GM19395 (cell line): ENCODE measurements around the gene LDHB.
A peak's percentile ranks its signal among the peaks of the same experiment; 100 is the strongest.
"Not testable (repeated sequence)": the region's sequence is repeated elsewhere in the genome, so short reads cannot be mapped to it uniquely, and the experiment has no call there.

Experiments used
- ATAC-seq: cut with Tn5 transposase; IDR thresholded peaks from one replicate; pipeline ENCODE4 v1.9.1; 2021; ENCODE audit warnings: mild to moderate bottlenecking, moderate library complexity; ENCODE audit not compliant: unreplicated experiment

The LDHB gene

DNA sequence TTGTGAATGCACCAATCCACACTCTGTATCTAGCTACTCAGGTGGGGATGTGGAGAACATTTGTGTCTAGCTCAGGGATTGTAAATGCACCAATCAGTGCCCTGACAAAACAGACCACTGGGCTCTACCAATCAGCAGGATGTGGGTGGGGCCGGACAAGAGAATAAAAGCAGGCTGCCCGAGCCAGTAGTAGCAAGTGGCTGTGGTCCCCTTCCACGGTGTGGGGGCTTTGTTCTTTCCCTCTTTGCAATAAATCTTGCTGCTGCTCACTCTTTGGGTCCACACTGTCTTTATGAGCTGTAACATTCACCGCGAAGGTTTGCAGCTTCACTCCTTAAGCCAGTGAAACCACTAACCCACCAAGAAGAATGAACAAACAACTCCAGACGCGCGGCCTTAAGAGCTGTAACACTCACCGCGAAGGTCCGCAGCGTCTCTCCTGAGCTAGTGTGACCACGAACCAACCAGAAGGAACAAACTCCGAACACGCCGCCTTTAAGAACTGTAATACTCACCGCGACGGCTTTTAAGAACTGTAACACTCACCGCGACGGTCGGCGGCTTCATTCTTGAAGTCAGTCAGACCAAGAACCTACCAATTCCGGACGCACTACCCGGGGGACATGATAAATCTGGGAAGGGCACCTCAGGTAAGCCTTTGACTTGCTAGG is 4.6 kb upstream of the LDHB start:
- ATAC-seq: no peak

DNA sequence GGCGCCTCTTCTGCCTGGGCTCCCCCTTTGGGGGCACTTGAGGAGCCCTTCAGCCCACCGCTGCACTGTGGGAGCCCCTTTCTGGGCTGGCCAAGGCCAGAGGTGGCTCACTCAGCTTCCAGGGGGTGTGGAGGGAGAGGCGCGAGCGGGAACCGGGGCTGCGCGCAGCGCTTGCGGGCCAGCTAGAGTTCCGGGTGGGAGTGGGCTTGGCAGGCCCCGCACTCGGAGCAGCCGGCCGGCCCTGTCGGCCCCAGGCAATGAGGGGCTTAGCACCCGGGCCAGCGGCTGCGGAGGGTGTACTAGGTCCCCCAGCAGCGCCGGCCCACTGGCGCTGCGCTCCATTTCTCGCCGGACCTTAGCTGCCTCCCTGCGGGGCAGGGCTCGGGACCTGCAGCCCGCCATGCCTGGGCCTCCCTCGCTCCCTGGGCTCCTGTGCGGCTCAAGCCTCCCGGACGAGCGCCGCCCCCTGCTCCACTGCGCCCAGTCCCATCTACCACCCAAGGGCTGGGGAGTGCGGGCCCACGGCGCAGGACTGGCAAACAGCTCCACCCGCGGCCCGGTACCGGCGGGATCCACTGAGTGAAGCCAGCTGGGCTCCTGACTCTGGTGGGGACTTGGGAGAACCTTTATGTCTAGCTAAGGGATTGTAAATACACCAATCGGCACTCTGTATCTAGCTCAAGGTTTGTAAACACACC is 3.9 kb upstream of the LDHB start:
- ATAC-seq: not testable (repeated sequence)

DNA sequence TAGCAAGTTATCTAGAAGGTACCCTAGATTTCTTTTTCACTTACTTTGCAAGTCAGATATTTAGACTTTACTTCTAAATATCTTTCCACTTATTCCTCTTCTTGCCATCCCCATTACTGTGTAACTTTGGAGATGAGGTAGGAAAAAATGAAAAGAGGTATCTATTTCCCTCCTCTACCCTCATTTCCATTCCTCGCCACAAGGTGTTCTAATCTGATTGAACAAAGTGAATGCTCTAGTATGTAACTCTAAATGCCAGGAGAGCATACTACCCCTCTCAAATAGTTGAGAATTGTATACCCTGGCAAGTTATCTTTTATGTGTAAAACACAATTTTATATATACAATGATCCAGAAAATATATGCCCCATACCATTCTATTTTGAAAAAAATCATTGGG is 1.7 kb upstream of the LDHB start:
- ATAC-seq: no peak

DNA sequence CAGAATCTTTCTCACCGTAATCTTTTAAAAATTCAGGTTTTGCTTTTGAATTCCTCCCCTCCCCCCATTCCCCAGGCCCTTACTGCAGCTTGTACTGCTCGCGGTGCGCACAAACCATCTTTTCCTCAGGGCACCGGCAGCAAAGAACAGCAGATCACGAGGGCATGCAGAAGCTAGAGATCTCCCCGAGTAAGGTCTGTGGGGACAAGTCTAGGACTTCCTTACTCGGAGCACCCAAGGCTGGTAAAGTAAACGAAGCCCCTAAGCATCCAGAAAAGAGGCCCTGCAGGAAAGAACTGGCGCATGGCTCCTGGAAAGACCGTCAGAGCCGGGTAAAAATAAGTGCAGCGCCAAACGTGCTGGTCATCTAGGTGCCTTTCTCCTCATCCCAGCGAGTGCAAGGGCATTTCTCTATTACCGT is 727 bp downstream of the LDHB start:
- ATAC-seq: peak; percentile 36

DNA sequence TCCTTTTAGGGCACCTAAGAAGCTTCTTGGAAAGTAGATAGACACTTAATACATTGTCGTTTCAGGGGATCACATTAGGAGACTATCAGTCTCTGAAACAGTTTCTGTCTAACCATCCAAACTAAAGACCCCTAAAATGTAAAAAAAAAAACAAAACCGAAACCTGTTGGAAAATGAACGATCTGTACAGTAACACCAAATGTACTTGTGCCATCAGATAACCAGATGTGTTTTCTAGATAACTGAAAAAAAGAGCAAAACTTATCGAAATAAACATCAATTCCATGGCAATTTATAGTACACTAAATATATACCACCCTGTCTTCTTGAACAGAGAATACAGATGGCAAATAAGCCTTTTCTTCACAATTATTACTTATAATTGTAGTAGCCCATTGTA is 2.1 kb downstream of the LDHB start:
- no peak for ATAC-seq

DNA sequence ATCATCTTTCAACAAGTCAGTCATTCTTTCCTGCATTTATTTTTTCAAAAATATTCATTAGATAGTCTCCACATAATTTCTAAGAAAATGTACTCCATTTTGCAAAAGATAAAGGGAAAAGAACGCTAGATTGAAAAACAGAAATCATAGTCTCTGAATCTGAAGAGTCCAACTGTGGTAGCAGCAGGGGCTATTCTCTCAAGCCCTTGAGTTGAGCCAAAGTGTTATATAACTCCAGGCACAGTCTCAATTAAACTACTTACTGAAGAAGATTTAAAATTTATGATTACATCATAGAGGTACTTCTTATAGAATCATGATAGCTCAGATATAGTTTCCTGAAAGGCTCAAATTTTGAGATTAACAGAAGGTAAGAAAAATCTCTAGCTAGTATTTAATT is 5.8 kb downstream of the LDHB start:
- no peak for ATAC-seq

DNA sequence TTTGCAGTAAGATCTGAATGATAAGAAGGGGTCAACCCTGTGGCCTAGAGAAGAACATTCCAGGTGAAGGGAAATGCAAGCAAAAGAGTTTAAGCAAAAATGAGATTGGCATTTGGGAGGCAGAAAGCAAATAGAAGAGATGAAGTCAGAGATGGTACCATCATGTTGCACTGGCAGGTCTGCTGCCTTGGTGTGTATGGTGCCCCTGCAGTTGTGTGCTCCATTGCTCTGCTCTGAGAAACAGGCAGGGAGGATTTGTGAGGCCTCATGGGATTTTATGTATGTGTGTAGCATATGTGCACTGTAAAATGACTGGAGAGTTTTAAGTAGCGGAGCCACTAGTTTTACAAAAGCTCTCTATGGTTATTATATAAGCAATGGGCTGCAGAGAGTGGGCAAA is 6.6 kb downstream of the LDHB start:
- no peak for ATAC-seq

DNA sequence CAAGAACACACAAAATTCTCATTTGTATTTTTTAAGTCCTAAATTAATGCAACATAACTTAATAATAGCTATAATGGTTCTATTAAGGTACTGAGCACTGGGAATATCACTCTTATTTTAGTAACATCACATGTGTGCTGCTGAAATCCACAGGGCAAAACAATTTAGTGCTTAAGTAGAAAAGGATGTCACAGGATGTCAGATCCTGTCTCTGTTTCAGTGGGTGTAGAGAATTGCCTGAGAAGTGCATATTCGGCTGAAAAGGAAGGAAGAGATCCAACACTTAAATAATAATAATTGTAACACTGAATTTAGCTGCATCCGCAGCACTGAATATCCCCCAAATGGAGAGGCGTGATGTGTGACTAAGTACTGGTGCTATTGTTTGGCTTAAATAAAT is 8.6 kb downstream of the LDHB start:
- ATAC-seq: no peak

DNA sequence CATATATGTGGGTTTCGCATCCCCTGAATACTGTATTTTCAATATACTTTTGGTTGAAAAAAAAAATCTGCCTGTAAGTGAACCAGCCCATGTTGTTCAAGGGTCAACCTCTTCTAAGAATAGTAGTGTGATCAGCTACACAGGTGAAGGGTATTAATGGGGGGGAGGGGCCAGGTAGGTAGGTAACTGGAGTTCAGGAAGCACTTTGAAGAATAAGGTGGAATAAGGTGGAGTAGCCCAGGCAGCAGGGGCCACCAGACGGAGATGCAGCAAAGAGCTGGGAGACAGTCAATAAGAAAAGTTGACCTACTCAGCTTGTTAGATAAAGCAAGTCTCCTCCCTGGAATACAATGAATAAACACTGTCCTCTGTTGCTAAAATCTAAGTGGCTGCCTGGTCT is 9.3 kb downstream of the LDHB start:
- ATAC-seq: no peak

DNA sequence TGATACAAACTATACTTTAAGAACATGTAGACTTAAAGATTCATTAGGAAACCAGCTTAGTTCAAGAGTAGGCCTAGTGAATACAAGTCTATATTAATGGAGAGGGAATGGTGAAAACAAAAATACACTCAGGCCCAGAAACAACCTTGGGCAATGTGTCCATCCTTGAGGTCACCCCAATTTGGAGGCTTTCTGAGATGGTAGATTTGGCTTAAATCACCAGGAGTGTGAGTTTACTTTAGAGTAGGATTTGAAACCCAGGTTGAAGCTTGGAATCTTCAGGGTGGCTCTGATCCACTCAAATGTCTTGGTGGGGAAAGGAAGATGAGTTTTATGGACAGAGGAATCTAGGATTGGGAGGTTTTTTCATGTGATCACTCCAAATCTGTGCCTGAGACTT is 10.5 kb downstream of the LDHB start:
- ATAC-seq: no peak

DNA sequence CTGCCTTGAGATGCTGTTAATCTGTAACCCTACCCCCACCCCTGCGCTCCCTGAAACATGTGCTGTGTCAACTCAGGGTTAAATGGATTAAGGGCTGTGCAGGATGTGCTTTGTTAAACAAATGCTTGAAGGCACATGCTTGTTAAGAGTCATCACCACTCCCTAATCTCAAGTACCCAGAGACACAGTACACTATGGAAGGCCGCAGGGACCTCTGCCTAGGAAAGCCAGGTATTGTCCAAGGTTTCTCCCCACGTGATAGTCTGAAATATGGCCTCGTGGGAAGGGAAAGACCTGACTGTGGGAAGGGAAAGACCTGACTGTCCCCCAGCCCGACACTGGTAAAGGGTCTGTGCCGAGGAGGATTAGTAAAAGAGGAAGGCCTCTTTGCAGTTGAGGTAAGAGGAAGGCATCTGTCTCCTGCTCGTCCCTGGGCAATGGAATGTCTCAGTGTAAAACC is 12.6 kb downstream of the LDHB start:
- ATAC-seq: not testable (repeated sequence)

DNA sequence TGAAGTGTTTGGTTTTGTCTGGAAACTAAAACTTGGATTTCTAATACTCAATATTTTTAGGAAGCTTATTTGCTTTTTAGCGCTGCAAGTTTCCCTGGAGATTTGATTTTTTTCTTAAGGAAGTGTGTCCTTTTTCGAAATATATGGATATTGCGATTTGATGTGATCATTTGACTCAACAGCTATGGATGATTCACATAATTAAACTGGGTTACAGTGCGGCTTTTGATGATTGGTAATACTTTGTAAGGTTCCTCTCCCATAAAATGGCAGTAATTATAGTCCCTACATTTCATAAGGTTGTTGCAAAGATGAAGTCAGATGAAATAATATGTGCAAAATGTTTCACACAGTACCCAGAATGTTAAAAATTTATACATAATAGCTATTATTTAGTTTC is 13.1 kb downstream of the LDHB start:
- no peak for ATAC-seq

DNA sequence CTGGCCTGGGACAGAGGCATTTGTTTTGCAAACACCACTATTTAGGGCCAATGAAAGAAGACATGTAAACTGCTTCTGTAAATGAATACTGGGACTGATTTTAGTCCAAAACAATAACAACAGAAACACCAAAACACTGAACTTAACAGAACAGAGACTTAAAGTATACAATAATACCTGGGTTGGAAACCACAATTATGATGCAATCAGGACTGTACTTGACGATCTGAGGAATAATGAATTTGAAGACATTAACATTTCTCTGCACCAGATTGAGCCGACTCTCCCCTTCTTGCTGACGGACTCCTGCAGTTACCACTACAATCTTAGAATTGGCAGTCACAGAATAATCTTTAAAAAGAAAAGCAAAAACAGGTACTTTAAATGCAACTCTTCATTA is 13.9 kb downstream of the LDHB start:
- ATAC-seq: no peak

DNA sequence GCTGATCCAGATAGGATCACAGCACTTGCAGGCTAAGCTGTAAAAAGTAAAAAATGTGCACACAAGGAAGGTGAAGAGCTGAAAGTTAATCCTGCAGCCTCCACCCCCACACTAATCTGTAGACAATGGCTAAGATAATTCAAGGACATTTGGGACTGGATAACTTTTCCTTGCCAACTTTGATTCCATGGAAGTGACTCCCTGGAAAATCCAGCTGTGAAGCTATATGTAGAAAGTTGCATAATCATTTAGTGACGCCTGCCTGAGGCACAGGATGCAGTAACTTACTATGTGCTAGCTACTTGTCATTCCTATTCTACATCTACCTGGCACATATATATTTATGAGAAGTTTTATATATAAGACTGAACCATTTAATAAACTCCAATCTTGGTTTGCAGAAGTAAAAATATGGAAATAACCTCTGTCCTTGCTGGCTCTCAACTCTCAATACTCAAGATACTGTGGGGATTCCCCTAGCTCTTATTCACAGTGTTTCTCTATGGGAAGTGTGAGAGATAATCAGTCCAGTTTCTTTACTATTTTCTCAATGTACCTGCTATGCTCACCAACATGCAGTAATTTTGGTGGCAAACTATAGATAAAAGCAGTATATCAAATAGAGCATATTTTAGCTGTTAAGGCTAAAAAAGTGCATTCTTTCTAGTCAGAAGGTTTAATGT is 14.8 kb downstream of the LDHB start:
- ATAC-seq: no peak

DNA sequence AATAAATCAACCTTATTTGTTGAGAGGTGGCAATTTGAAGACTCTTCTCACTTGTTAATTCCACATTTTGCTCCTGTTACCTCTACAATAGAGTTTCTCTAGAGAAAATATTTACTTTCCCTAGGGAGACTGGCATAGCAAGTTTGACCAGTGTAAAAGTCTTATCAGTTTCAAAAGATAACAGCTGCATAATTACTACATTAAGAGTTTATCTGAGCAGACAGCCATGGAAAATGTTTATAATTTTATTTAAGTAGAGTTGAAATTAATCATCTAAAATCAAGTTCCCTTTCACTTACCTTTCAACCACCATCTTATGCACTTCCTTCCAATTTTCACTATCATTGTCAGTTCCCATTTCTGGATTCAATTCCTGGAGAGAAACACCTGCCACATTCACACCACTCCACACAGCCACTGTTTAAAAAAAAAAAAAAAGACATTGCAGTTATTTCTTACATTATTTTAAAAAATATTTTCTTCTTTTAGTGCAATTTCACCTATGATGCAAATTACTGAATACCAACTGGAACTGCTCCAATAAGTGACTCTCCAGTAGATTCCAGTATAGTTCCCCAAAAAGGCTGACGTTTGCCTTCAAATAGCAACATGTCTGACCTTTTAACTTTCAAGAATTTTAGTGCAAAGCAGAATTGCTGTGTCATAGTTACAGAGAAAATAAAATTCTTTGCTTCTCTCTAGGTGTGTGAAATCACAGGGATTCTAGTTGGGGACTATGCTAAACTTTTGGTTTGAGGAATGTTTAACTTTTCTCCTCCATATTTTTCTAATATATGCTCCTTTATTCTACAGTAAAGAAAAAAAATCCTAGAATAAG is 19.4 kb downstream of the LDHB start:
- ATAC-seq: no peak

DNA sequence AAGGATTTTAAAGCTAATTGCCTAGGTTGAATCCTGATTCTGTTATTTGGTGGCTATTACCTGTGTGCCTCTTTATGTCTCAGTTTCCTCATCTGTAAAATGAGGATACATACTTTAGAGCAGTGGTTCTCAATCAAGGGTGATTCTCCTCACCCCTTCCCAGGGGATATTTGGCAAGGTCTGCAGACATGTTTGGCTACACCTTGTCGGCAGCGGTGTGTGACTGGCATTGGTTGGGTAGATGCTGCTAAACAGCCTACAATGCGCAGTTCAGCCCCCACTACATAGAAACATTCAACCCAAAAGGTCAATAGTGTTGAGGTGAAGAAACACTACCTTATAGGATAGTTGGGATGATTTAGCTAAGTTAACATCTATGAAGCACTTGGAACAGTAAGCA is 23.4 kb downstream of the LDHB start:
- ATAC-seq: no peak

DNA sequence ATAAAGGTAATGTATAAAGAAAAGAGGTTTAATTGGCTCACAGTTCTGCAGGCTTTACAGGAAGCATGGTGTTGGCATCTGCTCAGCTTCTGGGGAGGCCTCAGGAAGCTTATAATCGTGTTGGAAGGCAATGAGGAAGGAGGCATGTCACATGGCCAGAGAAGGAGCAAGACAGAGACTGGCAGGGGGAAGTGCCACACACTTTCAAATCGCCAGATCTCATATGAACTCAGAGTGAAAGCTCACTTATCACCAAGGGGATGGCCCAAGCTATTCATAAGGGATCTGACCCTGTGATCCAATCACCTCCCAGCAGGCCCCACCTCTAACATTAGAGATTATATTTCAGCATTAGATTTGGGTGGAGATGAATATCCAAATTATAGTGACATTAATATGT is 26.3 kb downstream of the LDHB start:
- no peak for ATAC-seq

DNA sequence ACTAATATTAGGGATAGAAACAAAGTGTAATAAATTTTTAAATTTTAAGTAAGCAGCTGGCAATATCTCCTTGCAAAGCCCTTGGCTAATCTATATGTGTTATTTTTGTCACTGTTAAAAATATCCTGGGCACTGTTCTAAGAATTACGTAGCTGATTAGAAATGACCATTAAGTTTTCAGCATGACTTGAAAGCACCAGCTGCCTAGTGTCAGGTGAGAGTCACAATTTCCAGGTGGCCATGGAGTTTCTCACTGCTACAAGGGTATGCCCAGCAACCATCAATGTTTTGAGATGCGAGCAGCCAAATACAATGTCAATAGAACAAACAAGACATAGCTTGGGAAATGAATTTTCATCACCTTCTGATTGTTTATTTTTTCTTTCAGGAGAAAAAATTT is 29.7 kb downstream of the LDHB start:
- ATAC-seq: no peak

DNA sequence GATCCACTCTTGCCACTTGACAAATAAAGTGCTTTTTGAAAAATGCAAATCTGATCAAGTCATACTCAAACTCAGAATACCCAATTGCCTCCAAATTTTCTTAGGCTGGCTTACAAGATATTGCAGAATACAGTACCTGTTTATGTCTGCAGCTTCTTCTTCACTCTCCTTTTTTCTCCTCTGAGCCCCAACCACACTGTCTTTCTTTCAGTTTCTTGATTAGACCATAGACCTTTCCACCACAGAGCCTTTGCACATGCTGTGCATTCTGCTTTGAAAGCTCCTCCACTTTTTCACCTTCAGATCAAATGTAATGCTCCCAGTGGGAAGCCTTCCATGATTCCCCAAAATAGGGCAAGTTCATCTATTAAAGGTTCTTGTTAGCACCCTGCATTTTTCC is 39.1 kb downstream of the LDHB start:
- ATAC-seq: no peak

DNA sequence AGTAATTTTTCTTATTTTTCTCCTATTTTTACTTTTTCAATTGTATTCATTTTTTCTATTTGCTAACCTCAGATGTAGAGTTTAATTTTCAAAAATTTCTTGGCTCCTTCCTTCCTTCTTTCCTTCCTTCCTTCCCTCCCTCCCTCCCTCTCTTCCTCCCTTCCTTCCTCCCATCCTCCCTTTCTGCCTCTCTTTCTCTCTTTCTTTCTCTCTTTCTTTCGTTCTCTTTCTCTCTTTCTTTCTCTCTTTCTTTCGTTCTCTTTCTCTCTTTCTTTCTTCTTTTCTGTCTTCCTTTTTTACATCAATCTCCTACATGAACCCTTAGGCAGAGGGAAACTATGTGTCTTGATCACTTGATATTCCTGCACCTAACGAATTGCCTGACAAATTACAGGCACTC is 40.6 kb downstream of the LDHB start:
- no peak for ATAC-seq

DNA sequence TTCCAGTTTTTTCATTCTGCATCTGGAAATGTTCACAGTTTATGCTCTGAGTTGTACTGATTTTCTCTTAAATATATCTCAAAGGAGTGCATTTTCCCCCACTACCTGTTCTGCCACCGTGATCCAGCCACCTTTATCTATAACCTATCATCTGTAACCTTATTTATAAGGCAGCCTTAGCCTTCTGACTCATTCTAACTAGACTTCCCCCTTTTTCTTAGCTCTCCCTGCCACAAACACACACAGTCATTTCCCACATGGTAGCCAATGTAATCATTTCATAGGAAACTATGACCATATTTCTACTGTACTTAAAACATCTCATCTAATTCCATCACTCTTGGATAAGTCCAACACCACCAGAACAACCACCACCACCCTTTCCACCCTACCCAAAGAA is 42.2 kb downstream of the LDHB start:
- ATAC-seq: no peak
